H9 (cell line): ENCODE data around the gene RALGPS2. TPM values are rescaled to one million over a fixed set of nuclear protein-coding genes. Genes with fewer than 3 reads are reported as not detected.

ENCODE experiments used
- DNase-seq: peaks from one replicate; pipeline ENCODE4 v3.0.0-alpha.2; 2017
- H2AFZ ChIP-seq: one replicate; pipeline ENCODE4 v1.6.1; 2013; ENCODE audit warnings: mild to moderate bottlenecking, low read length, control low read depth, moderate library complexity
- H2AK5ac ChIP-seq: 2 replicates; pipeline ENCODE4 v1.6.1; 2013; ENCODE audit warnings: low read length, control low read depth, mixed read lengths; ENCODE audit not compliant: insufficient read length
- H2BK120ac ChIP-seq: one replicate; pipeline ENCODE4 v1.6.1; 2013; ENCODE audit warnings: low read depth, mild to moderate bottlenecking, low read length, control low read depth, inconsistent platforms; ENCODE audit not compliant: poor library complexity, severe bottlenecking
- H2BK12ac ChIP-seq: 2 replicates; pipeline ENCODE4 v1.6.1; 2013; ENCODE audit warnings: low read length, control low read depth, mixed read lengths, low read depth; ENCODE audit not compliant: insufficient read length
- H2BK15ac ChIP-seq: 2 replicates; pipeline ENCODE4 v1.6.1; 2013; ENCODE audit warnings: low read depth, low read length, control low read depth
- H2BK20ac ChIP-seq: one replicate; pipeline ENCODE4 v1.6.1; 2013; ENCODE audit warnings: low read depth, mild to moderate bottlenecking, low read length, control low read depth, inconsistent platforms; ENCODE audit not compliant: poor library complexity, severe bottlenecking
- H2BK5ac ChIP-seq: 2 replicates; pipeline ENCODE4 v1.6.1; 2013; ENCODE audit warnings: low read length, control low read depth, mixed read lengths; ENCODE audit not compliant: insufficient read length
- H3K14ac ChIP-seq: 2 replicates; pipeline ENCODE4 v1.6.1; 2013; ENCODE audit warnings: low read length, control low read depth; ENCODE audit not compliant: insufficient read depth
- H3K18ac ChIP-seq: 2 replicates; pipeline ENCODE4 v1.6.1; 2013; ENCODE audit warnings: low read depth, mild to moderate bottlenecking, mixed read lengths, low read length, control low read depth; ENCODE audit not compliant: insufficient read length
- H3K23ac ChIP-seq: 2 replicates; pipeline ENCODE4 v1.6.1; 2013; ENCODE audit warnings: low read length, control low read depth, mixed read lengths, low read depth; ENCODE audit not compliant: insufficient read length
- H3K23me2 ChIP-seq: 2 replicates; pipeline ENCODE4 v1.6.1; 2013; ENCODE audit warnings: low read depth, mild to moderate bottlenecking, mixed read lengths, low read length, control low read depth; ENCODE audit not compliant: insufficient read length, poor library complexity, severe bottlenecking
- H3K27ac ChIP-seq: 2 replicates; pipeline ENCODE4 v1.5.1; 2013; ENCODE audit warnings: low read length, control low read depth, mixed read lengths, low read depth; ENCODE audit not compliant: insufficient read length
- H3K27me3 ChIP-seq: 2 replicates; pipeline ENCODE4 v1.6.1; 2013; ENCODE audit warnings: low read length, control low read depth, inconsistent platforms; ENCODE audit not compliant: insufficient read depth
- H3K4ac ChIP-seq: 2 replicates; pipeline ENCODE4 v1.6.1; 2013; ENCODE audit warnings: low read depth, mild to moderate bottlenecking, control low read depth, inconsistent platforms, low read length, moderate library complexity
- H3K4me1 ChIP-seq: 2 replicates; pipeline ENCODE4 v1.6.1; 2013; ENCODE audit warnings: low read length, control low read depth, inconsistent platforms; ENCODE audit not compliant: insufficient read depth
- H3K4me2 ChIP-seq: 2 replicates; pipeline ENCODE4 v1.6.1; 2013; ENCODE audit warnings: low read length, control low read depth, mixed read lengths; ENCODE audit not compliant: insufficient read length, insufficient read depth
- H3K56ac ChIP-seq: 2 replicates; pipeline ENCODE4 v1.6.1; 2013; ENCODE audit warnings: low read depth, mild to moderate bottlenecking, mixed read lengths, low read length, control low read depth; ENCODE audit not compliant: insufficient read length
- H3K79me1 ChIP-seq: 2 replicates; pipeline ENCODE4 v1.6.1; 2013; ENCODE audit warnings: low read depth, mild to moderate bottlenecking, moderate library complexity, low read length, control low read depth, inconsistent platforms; ENCODE audit not compliant: insufficient read depth, poor library complexity, severe bottlenecking
- H3K79me2 ChIP-seq: 2 replicates; pipeline ENCODE4 v1.6.1; 2013; ENCODE audit warnings: low read length, control low read depth, inconsistent platforms; ENCODE audit not compliant: insufficient read depth
- H3K9ac ChIP-seq: 2 replicates; pipeline ENCODE4 v1.6.1; 2013; ENCODE audit warnings: low read length, control low read depth, mixed read lengths; ENCODE audit not compliant: insufficient read length; ENCODE audit errors: extremely low read depth
- H3K9me3 ChIP-seq: one replicate; pipeline ENCODE4 v1.6.1; 2013; ENCODE audit warnings: low read depth, low read length, inconsistent platforms; ENCODE audit not compliant: control insufficient read depth
- H3T11ph ChIP-seq: one replicate; pipeline ENCODE4 v1.6.1; 2013; ENCODE audit warnings: mild to moderate bottlenecking, low read length, control low read depth, inconsistent platforms
- H4K20me1 ChIP-seq: one replicate; pipeline ENCODE4 v1.6.1; 2013; ENCODE audit not compliant: control insufficient read depth, insufficient read length, insufficient read depth
- H4K5ac ChIP-seq: 2 replicates; pipeline ENCODE4 v1.6.1; 2013; ENCODE audit warnings: low read depth, mild to moderate bottlenecking, mixed read lengths, low read length, control low read depth; ENCODE audit not compliant: insufficient read length
- H4K8ac ChIP-seq: replicated peaks from 2 replicates; pipeline ENCODE4 v1.6.1; 2013; ENCODE audit warnings: low read length, control low read depth, mixed read lengths, low read depth; ENCODE audit not compliant: insufficient read length
- H4K91ac ChIP-seq: 2 replicates; pipeline ENCODE4 v1.6.1; 2013; ENCODE audit warnings: low read depth, mild to moderate bottlenecking, moderate library complexity, mixed read lengths, low read length, control low read depth; ENCODE audit not compliant: insufficient read length
- H3K27ac Mint-ChIP-seq, 3 experiments: 2 replicates in 2 of 3; 3 replicates in 1 of 3; pipeline ENCODE4 v1.8.0; 2020 to 2021; ENCODE audit warnings: mixed read lengths in 3 of 3, mild to moderate bottlenecking in 1 of 3, moderate library complexity in 1 of 3
- H3K27me3 Mint-ChIP-seq: 2 replicates; pipeline ENCODE4 v1.8.0; 2021; ENCODE audit warnings: low read depth, mild to moderate bottlenecking, moderate library complexity, mixed read lengths
- H3K36me3 Mint-ChIP-seq, 3 experiments: 2 replicates in 2 of 3; 3 replicates in 1 of 3; pipeline ENCODE4 v1.8.0; 2020 to 2021; ENCODE audit warnings: low read depth in 3 of 3, mixed read lengths in 3 of 3; ENCODE audit not compliant: insufficient read depth in 1 of 3
- H3K4me1 Mint-ChIP-seq, 2 experiments: 2 replicates each; pipeline ENCODE4 v1.8.0; 2020; ENCODE audit warnings: mixed read lengths in 2 of 2
- H3K4me3 Mint-ChIP-seq, 2 experiments: 2 replicates in 1 of 2; 3 replicates in 1 of 2; pipeline ENCODE4 v1.8.0; 2020 to 2021; ENCODE audit warnings: mild to moderate bottlenecking in 2 of 2, mixed read lengths in 2 of 2, moderate library complexity in 1 of 2
- H3K9me3 Mint-ChIP-seq, 2 experiments: 2 replicates in 1 of 2; 3 replicates in 1 of 2; pipeline ENCODE4 v1.8.0; 2020; ENCODE audit warnings: mild to moderate bottlenecking in 2 of 2, mixed read lengths in 2 of 2, moderate library complexity in 1 of 2
- CTCF ChIP-seq: fragments of 200-600 bp; sonication (generic); conservative IDR thresholded peaks from 3 replicates; pipeline ENCODE4 v1.8.0; 2021; ENCODE audit warnings: antibody characterized with exemption, mild to moderate bottlenecking
- WGBS: extraction: QIAGEN DNeasy Blood & Tissue Kit; methylation state at CpG from one replicate; pipeline ENCODE4 v1.1.7; 2013; ENCODE audit warnings: missing lambda C conversion rate, low lambda C conversion rate, mixed read lengths; ENCODE audit not compliant: insufficient read length; ENCODE audit errors: extremely low coverage; 5-methylcytosine and 5-hydroxymethylcytosine counted together
- total RNA-seq: library from RNA; stranded (reverse); gene quantifications from 2 replicates; pipeline ENCODE4 v1.2.1, GENCODE V29; 2021

The RALGPS2 gene
- total RNA-seq, 1 experiment from 2014 or later = 32.6 TPM

GRCh38 chr1:178819123-178819522, 94.1 kb downstream of the RALGPS2 start:
- Histone ChIP-seq H2BK15ac (no peak overlapping the region), H3K27me3 (no peaks in the 10 kb centered on the region), H4K8ac (no peak overlapping the region), H4K91ac (no peak overlapping the region), H4K20me1 (no peaks in the 10 kb centered on the region), H4K5ac (no peak overlapping the region), H3K4ac (no peak overlapping the region), H3K79me2 (no peaks in the 10 kb centered on the region), H3T11ph (no peak overlapping the region), H3K14ac (no peak overlapping the region), H2BK5ac (no peak overlapping the region), H2AFZ (no peak overlapping the region), H3K18ac (no peak overlapping the region), H2BK20ac (no peak overlapping the region), H3K9me3 (no peaks in the 10 kb centered on the region), H3K79me1 (no peaks in the 10 kb centered on the region), H2BK12ac (no peak overlapping the region), H3K4me2 (no peak overlapping the region), H3K56ac (no peak overlapping the region), H2BK120ac (no peak overlapping the region), H3K23me2 (no peaks in the 10 kb centered on the region), H2AK5ac (no peak overlapping the region), H3K4me1 (no peaks in the 10 kb centered on the region), H3K27ac (no peak overlapping the region), H3K23ac (no peak overlapping the region), H3K9ac (no peak overlapping the region)
- H3K36me3 Mint-ChIP-seq = peaks cover 4 to 19% (median 15%) of the 10 kb centered on the region in 3 experiments; a peak in 6 of 7 replicates
- H3K4me3 Mint-ChIP-seq = no peak overlapping the region
- H3K9me3 Mint-ChIP-seq = no peaks in the 10 kb centered on the region
- peaks cover 0 to 4% of the 10 kb centered on the region in 2 experiments; a peak in 1 of 4 replicates for H3K4me1 Mint-ChIP-seq
- no peak for TF ChIP-seq CTCF
- no peaks in the 10 kb centered on the region for H3K27me3 Mint-ChIP-seq
- H3K27ac Mint-ChIP-seq = peak overlapping the region in 1 of 3 experiments; percentile 31; a peak in 2 of 7 replicates
- WGBS = no CpG with 5 or more reads among the region's 4 CpGs
- peak; percentile 32 for DNase-seq
